Subcutaneous abdominal adipose tissue (tissue), 5 donors: Measurements from ENCODE around the gene ARHGAP24.
A peak's percentile ranks its signal among the peaks of the same experiment; 100 is the strongest.
"Not testable (repeated sequence)": the region's sequence is repeated elsewhere in the genome, so short reads cannot be mapped to it uniquely, and the experiment has no call there.

ENCODE experiments used
- H3K27ac ChIP-seq: one replicate; pipeline ENCODE4 v1.7.0; 2013; ENCODE audit warnings: low read depth, mild to moderate bottlenecking, inconsistent platforms, low read length, moderate library complexity
- H3K27me3 ChIP-seq, 5 donors: one replicate each; pipeline ENCODE4 v1.7.0; 2013; ENCODE audit warnings: low read length in 5 of 5, inconsistent platforms in 1 of 5; ENCODE audit not compliant: control insufficient read depth in 5 of 5, insufficient read depth in 4 of 5
- H3K36me3 ChIP-seq, 5 donors: one replicate each; pipeline ENCODE4 v1.7.0; 2013; ENCODE audit warnings: low read length in 5 of 5; ENCODE audit not compliant: control insufficient read depth in 5 of 5, insufficient read depth in 5 of 5
- H3K4me1 ChIP-seq, 5 donors: one replicate each; pipeline ENCODE4 v1.7.0; 2013; ENCODE audit warnings: low read length in 5 of 5, mild to moderate bottlenecking in 3 of 5, moderate library complexity in 1 of 5; ENCODE audit not compliant: control insufficient read depth in 5 of 5, insufficient read depth in 5 of 5
- H3K4me3 ChIP-seq, 5 donors: one replicate each; pipeline ENCODE4 v1.7.0; 2013; ENCODE audit warnings: low read length in 5 of 5, low read depth in 1 of 5
- H3K9ac ChIP-seq, 5 donors: one replicate each; pipeline ENCODE4 v1.7.0; 2013; ENCODE audit warnings: low read length in 5 of 5, mild to moderate bottlenecking in 4 of 5, moderate library complexity in 3 of 5
- H3K9me3 ChIP-seq, 5 donors: one replicate each; pipeline ENCODE4 v1.7.0; 2013; ENCODE audit warnings: low read length in 5 of 5; ENCODE audit not compliant: control insufficient read depth in 5 of 5
- donor health status: healthy.
- donor health status: healthy.
- donor health status: healthy.
- donor health status: healthy.
- donor health status: healthy.

ARHGAP24 gene

DNA sequence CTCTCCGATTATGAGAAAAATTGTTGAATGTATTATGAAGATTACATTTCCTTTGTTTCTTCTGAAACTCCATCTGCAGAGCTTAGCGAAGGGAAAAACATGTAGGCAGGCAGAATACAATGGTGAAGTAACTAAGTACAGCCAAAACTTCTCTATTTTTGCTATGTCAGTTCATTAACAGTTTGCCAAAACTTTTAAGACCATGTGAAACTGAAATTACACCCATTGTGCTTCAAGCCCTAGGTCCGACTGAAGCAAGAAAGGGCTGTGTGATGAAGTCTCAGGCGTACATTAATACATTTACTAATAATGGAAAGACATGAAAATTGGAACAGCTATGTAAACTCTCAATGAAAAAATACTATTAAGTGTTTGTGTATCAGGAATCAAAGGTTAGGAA is 486.9 kb downstream of the ARHGAP24 start:
- Histone ChIP-seq H3K4me3 (no peak overlapping the region), H3K4me1 (peaks cover 0 to 21% (median 15%) of the 10 kb centered on the region in 5 donors)

GRCh38 chr4:85963231-85963630 is 488.3 kb downstream of the ARHGAP24 start:
- Histone ChIP-seq H3K4me3 (no peak overlapping the region), H3K27ac (no peak overlapping the region), H3K9me3 (no peaks in the 10 kb centered on the region), H3K9ac (no peak overlapping the region), H3K36me3 (no peaks in the 10 kb centered on the region), H3K27me3 (no peaks in the 10 kb centered on the region), H3K4me1 (peaks cover 0 to 22% (median 15%) of the 10 kb centered on the region in 5 donors)

More for the DNA sequence above, 486.9 kb downstream of the ARHGAP24 start:
- Histone ChIP-seq H3K9me3 (no peaks in the 10 kb centered on the region), H3K9ac (no peak overlapping the region), H3K36me3 (no peaks in the 10 kb centered on the region), H3K27me3 (no peaks in the 10 kb centered on the region), H3K27ac (no peak overlapping the region)

- H3K4me3 ChIP-seq, result no peak overlapping the region
- H3K27ac ChIP-seq, result no peak overlapping the region
- no peaks in the 10 kb centered on the region for H3K36me3 ChIP-seq
- H3K4me1 ChIP-seq, result peaks cover 0 to 22% (median 15%) of the 10 kb centered on the region in 5 donors
- no peaks in the 10 kb centered on the region for H3K9me3 ChIP-seq
- no peak overlapping the region for H3K9ac ChIP-seq
- no peaks in the 10 kb centered on the region for H3K27me3 ChIP-seq
Observed at GRCh38 chr4:85964298-85964697, 489.3 kb downstream of the ARHGAP24 start.

DNA sequence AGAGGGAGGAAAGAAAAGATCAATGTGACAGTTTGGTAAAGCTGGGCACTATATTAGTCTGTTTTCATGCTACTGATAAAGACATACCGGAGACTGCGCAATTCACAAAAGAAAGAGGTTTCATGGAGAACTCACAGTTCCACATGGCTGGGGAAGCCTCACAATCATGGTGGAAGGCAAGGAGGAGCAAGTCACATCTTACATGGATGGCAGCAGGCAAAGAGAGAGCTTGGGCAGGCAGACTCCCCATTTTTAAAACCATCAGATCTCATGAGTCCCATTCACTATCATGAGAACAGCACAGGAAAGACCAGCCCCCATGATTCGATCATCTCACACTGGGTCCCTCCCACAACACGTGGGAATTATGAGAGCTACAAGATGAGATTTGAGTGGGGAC is 490.1 kb downstream of the ARHGAP24 start:
- Histone ChIP-seq H3K4me1 (peaks cover 0 to 22% (median 16%) of the 10 kb centered on the region in 5 donors), H3K27ac (peak overlapping the region; percentile 61)
- not testable (repeated sequence) for H3K4me3 ChIP-seq, H3K9me3 ChIP-seq, H3K36me3 ChIP-seq, H3K27me3 ChIP-seq, H3K9ac ChIP-seq

- peaks cover 0 to 25% (median 21%) of the 10 kb centered on the region in 5 donors for H3K4me1 ChIP-seq
- H3K4me3 ChIP-seq, result no peak overlapping the region
- no peaks in the 10 kb centered on the region for H3K27me3 ChIP-seq
- H3K36me3 ChIP-seq, result no peaks in the 10 kb centered on the region
- no peaks in the 10 kb centered on the region for H3K9me3 ChIP-seq
- no peak overlapping the region for H3K9ac ChIP-seq
- peak overlapping the region; percentile 61 for H3K27ac ChIP-seq
Observed at GRCh38 chr4:85965529-85965928, 490.6 kb downstream of the ARHGAP24 start.

DNA sequence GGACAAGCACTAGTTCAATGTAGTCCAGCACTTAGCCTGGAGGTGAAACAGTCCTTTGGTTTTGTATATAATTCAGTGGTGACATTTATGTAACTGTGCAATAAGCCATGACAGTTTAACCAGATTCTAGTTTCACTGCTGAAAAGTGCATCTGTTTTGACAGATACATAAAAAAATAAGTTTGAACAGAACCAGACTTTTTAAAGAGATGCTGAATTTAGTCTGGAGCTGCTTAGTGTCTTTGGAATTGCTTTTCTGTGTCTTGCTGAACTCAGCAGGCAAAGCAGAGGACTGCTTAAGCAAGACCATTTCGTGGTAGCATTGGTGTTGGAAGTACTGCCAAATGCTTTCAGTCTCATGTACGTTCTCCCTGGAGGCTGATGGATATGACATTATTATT is 491.4 kb downstream of the ARHGAP24 start:
- Histone ChIP-seq H3K27ac (peak overlapping the region; percentile 61), H3K36me3 (no peaks in the 10 kb centered on the region), H3K9me3 (no peaks in the 10 kb centered on the region), H3K4me1 (peaks cover 0 to 26% (median 22%) of the 10 kb centered on the region in 5 donors), H3K4me3 (no peak overlapping the region), H3K9ac (no peak overlapping the region), H3K27me3 (no peaks in the 10 kb centered on the region)

DNA sequence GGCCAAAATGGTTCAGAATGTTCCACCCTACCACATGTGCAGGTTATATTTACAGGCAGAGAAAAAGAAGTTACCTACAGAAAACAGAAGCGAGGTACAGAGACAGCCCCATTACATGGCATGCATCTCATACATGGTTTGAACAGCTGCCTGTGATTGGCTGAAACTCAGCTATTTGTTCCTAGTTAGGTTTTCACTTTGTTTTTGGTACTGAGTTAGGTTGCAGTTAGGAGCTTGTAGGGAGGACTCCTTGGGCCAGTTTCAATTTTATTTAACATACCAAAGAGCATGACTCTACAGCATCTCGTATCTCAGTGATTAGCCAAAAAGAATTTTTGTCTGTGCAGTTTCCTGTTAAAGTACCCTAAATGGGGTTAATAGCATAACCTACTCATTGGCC is 492.9 kb downstream of the ARHGAP24 start:
- H3K27me3 ChIP-seq, result no peaks in the 10 kb centered on the region
- peaks cover 0 to 8% (median 0%) of the 10 kb centered on the region in 5 donors for H3K36me3 ChIP-seq
- H3K4me3 ChIP-seq, result no peak overlapping the region
- H3K4me1 ChIP-seq, result peaks cover 0 to 26% (median 20%) of the 10 kb centered on the region in 5 donors
- no peak overlapping the region for H3K9ac ChIP-seq
- H3K27ac ChIP-seq, result no peak overlapping the region
- no peaks in the 10 kb centered on the region for H3K9me3 ChIP-seq

DNA sequence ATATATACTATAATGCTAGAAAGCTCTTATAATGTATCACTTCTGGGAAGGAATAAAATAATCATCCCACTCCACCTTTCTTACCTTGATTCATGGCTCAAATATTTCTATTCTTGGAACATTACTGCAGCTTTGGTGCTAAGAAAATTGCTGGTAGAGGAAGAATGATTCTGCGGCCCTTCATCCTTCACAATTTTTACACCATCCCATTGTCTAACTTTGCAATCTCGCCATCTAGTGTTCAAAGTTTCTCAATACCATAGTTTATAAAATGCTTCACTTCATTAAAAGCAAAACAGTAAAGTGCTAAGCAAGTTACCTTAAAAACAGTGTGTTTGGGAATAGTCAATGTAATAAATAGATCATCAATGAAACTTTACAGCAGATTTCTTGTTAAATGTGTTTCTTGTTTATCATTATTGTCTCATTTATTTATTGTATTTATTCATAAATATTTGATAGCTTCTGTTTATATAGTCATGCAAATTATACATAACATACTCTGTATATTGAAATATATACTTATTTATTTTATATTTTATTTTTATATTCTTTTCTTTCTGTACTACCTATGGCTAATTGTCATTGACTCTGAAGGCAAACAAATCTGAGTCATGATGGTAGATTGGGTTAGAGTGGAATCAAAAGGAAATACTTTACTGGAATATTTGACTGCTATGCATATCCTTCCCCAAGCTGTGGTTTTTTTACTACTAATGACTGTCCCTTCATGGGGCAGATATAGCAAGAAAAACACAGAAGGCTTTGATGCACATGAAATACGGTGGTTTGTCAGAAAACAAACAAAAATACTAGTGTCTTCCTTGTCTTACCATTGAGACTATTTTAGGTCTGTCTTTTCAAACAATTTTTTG is 494.2 kb downstream of the ARHGAP24 start:
- H3K4me3 ChIP-seq, result no peak overlapping the region
- peaks cover 0 to 26% (median 20%) of the 10 kb centered on the region in 5 donors for H3K4me1 ChIP-seq
- peaks cover 0 to 8% (median 0%) of the 10 kb centered on the region in 5 donors for H3K36me3 ChIP-seq
- H3K9ac ChIP-seq, result no peak overlapping the region
- H3K9me3 ChIP-seq, result no peaks in the 10 kb centered on the region
- no peak overlapping the region for H3K27ac ChIP-seq
- H3K27me3 ChIP-seq, result no peaks in the 10 kb centered on the region

DNA sequence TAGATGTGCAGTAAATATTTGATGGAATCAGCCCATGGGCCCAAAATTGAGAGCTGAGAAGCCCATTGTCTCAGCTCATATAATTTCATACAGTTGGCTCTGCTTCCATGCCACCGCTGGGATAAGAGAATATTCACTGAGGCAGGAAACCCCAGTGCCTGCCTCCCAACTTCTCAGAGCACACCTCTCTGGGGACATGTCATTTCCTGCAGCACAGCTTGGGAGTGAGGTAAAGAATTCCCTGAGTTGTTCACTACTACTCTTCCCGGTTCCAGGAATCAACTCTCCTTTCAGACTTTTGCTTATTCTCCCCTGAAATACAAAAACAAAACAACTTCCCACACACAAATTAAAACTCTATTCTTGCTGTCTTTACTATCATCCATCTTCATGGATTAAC is 495.6 kb downstream of the ARHGAP24 start:
- peaks cover 0 to 24% (median 17%) of the 10 kb centered on the region in 5 donors for H3K4me1 ChIP-seq
- H3K27ac ChIP-seq, result no peak overlapping the region
- H3K27me3 ChIP-seq, result no peaks in the 10 kb centered on the region
- no peak overlapping the region for H3K4me3 ChIP-seq
- no peaks in the 10 kb centered on the region for H3K9me3 ChIP-seq
- peak overlapping the region in 1 of 5 donors; percentile 16 for H3K9ac ChIP-seq
- peaks cover 3 to 8% (median 4%) of the 10 kb centered on the region in 5 donors for H3K36me3 ChIP-seq

DNA sequence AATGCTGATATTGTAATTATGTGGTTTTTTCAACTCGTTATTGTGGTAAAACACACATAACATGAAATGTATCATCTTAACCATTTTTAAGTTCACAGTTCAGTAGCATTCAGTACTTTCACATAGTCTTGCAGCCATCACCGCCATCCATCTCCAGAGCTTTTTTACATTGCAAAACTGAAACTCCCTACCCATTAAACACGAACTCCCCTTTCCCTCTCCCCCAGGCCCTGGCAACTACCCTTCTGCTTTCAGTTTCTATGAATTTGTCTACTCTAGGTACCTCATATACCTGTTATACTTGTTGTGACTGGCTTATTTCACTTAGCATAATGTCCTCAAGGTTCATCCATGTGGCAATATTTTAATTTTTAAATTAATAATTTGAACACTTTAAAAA is 504.3 kb downstream of the ARHGAP24 start:
- Histone ChIP-seq H3K4me1 (no peaks in the 10 kb centered on the region), H3K27me3 (no peaks in the 10 kb centered on the region), H3K9ac (no peak overlapping the region), H3K4me3 (no peak overlapping the region), H3K9me3 (no peaks in the 10 kb centered on the region), H3K36me3 (peaks cover 8 to 33% (median 17%) of the 10 kb centered on the region in 5 donors), H3K27ac (no peak overlapping the region)
